Hepatocyte (in vitro differentiated cells): Measurements from ENCODE around the gene ABCB8.

ENCODE experiments used
- CTCF ChIP-seq: fragments of 200-600 bp; sonication (generic); IDR thresholded peaks from 2 replicates; pipeline ENCODE4 v1.5.1; 2016; ENCODE audit warnings: antibody characterized with exemption, mild to moderate bottlenecking; ENCODE audit not compliant: poor library complexity
- EZH2phosphoT487 ChIP-seq: fragments of 200-600 bp; sonication (generic); IDR thresholded peaks from one replicate; pipeline ENCODE4 v1.6.1; 2018; ENCODE audit warnings: antibody characterized with exemption, mild to moderate bottlenecking, low read depth, moderate library complexity; ENCODE audit not compliant: unreplicated experiment, severe bottlenecking

GRCh38 chr7:151085329-151085690 lies 57.1 kb downstream of the ABCB8 start:
- TF ChIP-seq CTCF (no peak), EZH2phosphoT487 (no peak)
